HCT116 (cell line): ENCODE results near the gene GALNT7. TPM values are rescaled to one million over a fixed set of nuclear protein-coding genes. Genes with fewer than 3 reads are reported as not detected.

Source experiments
- ATAC-seq: fragments of 200-7000 bp; cut with Tn5 transposase; 2 replicates; pipeline ENCODE4 v1.9.1; 2020; ENCODE audit warnings: mild to moderate bottlenecking, moderate library complexity
- BruUV-seq: library from RNA; stranded (reverse); fragments of 400-500 nt; replicated peaks from 2 replicates; lab custom pipeline; 2021; lab: Mats Ljungman, UMichigan
- CTCF ChIA-PET: fragments of 300-600 bp; sonication (Branson Sonifier 250); formaldehyde crosslinking; loops from one replicate; lab custom pipeline; 2021; ENCODE audit warnings: antibody characterized with exemption; lab: Charles Lee
- POLR2A ChIA-PET: fragments of 300-600, 350-600 bp; sonication (Branson Sonifier 250); formaldehyde crosslinking; loops from one replicate; lab custom pipeline; 2021; ENCODE audit warnings: antibody characterized with exemption; lab: Charles Lee
- RAD21 ChIA-PET, 2 experiments: fragments of 300-600 bp; sonication (Branson Sonifier 250); formaldehyde crosslinking; loops; one replicate each; lab custom pipeline; 2023; ENCODE audit warnings: low total read pairs in 2 of 2; ENCODE audit not compliant: uncharacterized antibody in 2 of 2, unreplicated experiment in 2 of 2, low non-redundant PET in 1 of 2; lab: Charles Lee
- DNase-seq: peaks from one replicate; pipeline ENCODE4 v3.0.0-alpha.2; 2010; ENCODE audit warnings: low read depth, low spot score
- H2AFZ ChIP-seq: fragments of 200-600 bp; shearing (Covaris generic), sonication (generic); 2 replicates; pipeline ENCODE4 v1.6.1; 2017; ENCODE audit warnings: low read depth, mixed run types, mixed read lengths, antibody characterized with exemption, low read length; ENCODE audit not compliant: poor library complexity, severe bottlenecking
- H3K27ac ChIP-seq: 2 replicates; pipeline ENCODE4 v1.5.1; 2012; ENCODE audit warnings: low read depth, low read length
- H3K27me3 ChIP-seq: fragments of 200-600 bp; sonication (generic); 2 replicates; pipeline ENCODE4 v1.6.1; 2016; ENCODE audit warnings: mixed run types, low read length, mixed read lengths; ENCODE audit not compliant: insufficient read depth
- H3K36me3 ChIP-seq, 2 experiments: fragments of 200-500 bp in 1 of 2; fragments of 200-600 bp in 1 of 2; sonication (Bioruptor generic) in 1 of 2; sonication (generic) in 1 of 2; 2 replicates each; pipeline versions ENCODE4 v1.5.1 to v1.6.1; 2014 to 2016; ENCODE audit warnings: low read length in 2 of 2, inconsistent platforms in 1 of 2, mixed read lengths in 1 of 2, mixed run types in 1 of 2; ENCODE audit not compliant: insufficient read depth in 2 of 2, control insufficient read depth in 1 of 2
- H3K4me1 ChIP-seq, 2 experiments: fragments of 200-600 bp in 1 of 2; sonication (generic) in 1 of 2; 2 replicates each; pipeline versions ENCODE4 v1.5.1 to v1.6.1; 2012 to 2017; ENCODE audit warnings: low read length in 2 of 2, inconsistent platforms in 1 of 2, mild to moderate bottlenecking in 1 of 2, mixed read lengths in 1 of 2, mixed run types in 1 of 2, moderate library complexity in 1 of 2; ENCODE audit not compliant: insufficient read depth in 2 of 2, control insufficient read depth in 1 of 2
- H3K4me2 ChIP-seq: fragments of 200-600 bp; sonication (generic); 2 replicates; pipeline ENCODE4 v1.6.1; 2017; ENCODE audit warnings: mixed run types, low read length, mixed read lengths
- H3K4me3 ChIP-seq, 2 experiments: fragments of 200-600 bp in 1 of 2; sonication (generic) in 1 of 2; replicated peaks in 1 of 2; 2 replicates each; pipeline ENCODE4 v1.5.1; 2011 to 2016; ENCODE audit warnings: low read length in 2 of 2, control low read depth in 1 of 2, low read depth in 1 of 2, mild to moderate bottlenecking in 1 of 2, mixed read lengths in 1 of 2, mixed run types in 1 of 2
- H3K79me2 ChIP-seq: fragments of 200-600 bp; sonication (generic); 2 replicates; pipeline ENCODE4 v1.6.1; 2017; ENCODE audit warnings: mild to moderate bottlenecking, mixed run types, low read length, moderate library complexity, mixed read lengths; ENCODE audit not compliant: insufficient read depth
- H3K9ac ChIP-seq: fragments of 200-600 bp; sonication (generic); 2 replicates; pipeline ENCODE4 v1.6.1; 2016; ENCODE audit warnings: low read length, mixed read lengths
- H3K9me2 ChIP-seq: fragments of 200-600 bp; sonication (generic), shearing (Covaris generic); 2 replicates; pipeline ENCODE4 v1.6.1; 2017; ENCODE audit warnings: mixed run types, mild to moderate bottlenecking, moderate library complexity; ENCODE audit not compliant: insufficient read depth
- H3K9me3 ChIP-seq, 2 experiments: fragments of 200-500 bp in 1 of 2; fragments of 200-600 bp in 1 of 2; sonication (Bioruptor generic) in 1 of 2; sonication (generic) in 1 of 2; 2 replicates each; pipeline ENCODE4 v1.6.1; 2014 to 2017; ENCODE audit warnings: low read length in 2 of 2, mixed read lengths in 2 of 2, inconsistent platforms in 1 of 2, low read depth in 1 of 2, mild to moderate bottlenecking in 1 of 2, mixed run types in 1 of 2, moderate library complexity in 1 of 2; ENCODE audit not compliant: control insufficient read depth in 1 of 2, insufficient read depth in 1 of 2
- H4K20me1 ChIP-seq: fragments of 200-600 bp; sonication (generic), shearing (Covaris generic); 2 replicates; pipeline ENCODE4 v1.6.1; 2017; ENCODE audit warnings: mixed run types, mild to moderate bottlenecking, moderate library complexity; ENCODE audit not compliant: insufficient read depth
- ATF3 ChIP-seq: IDR thresholded peaks from 2 replicates; pipeline ENCODE4 v1.6.1; 2012
- CBX3 ChIP-seq: IDR thresholded peaks from 2 replicates; pipeline ENCODE4 v1.6.1; 2012; ENCODE audit warnings: low read depth
- CEBPB ChIP-seq: IDR thresholded peaks from 2 replicates; pipeline ENCODE4 v1.6.1; 2012; ENCODE audit warnings: low read depth
- EGR1 ChIP-seq: IDR thresholded peaks from 2 replicates; pipeline ENCODE4 v1.6.1; 2012; ENCODE audit warnings: low read depth
- JUND ChIP-seq: IDR thresholded peaks from 2 replicates; pipeline ENCODE4 v1.6.1; 2012
- POLR2A ChIP-seq: IDR thresholded peaks from 2 replicates; pipeline ENCODE4 v1.7.0; 2011; ENCODE audit warnings: borderline replicate concordance; ENCODE audit not compliant: insufficient read depth, insufficient read length; ENCODE audit errors: extremely low read depth
- POLR2AphosphoS5 ChIP-seq: IDR thresholded peaks from 2 replicates; pipeline ENCODE4 v1.6.1; 2011; ENCODE audit warnings: mild to moderate bottlenecking, low read depth, low read length, moderate library complexity
- SIN3A ChIP-seq: IDR thresholded peaks from 2 replicates; pipeline ENCODE4 v1.6.1; 2012; ENCODE audit warnings: low read depth
- SP1 ChIP-seq: IDR thresholded peaks from 2 replicates; pipeline ENCODE4 v1.6.1; 2012; ENCODE audit warnings: low read depth
- TCF7L2 ChIP-seq: IDR thresholded peaks from 2 replicates; pipeline ENCODE4 v1.7.0; 2011; ENCODE audit warnings: borderline replicate concordance, inconsistent platforms; ENCODE audit not compliant: insufficient read depth, insufficient read length; ENCODE audit errors: extremely low read depth
- YY1 ChIP-seq: IDR thresholded peaks from 2 replicates; pipeline ENCODE4 v1.6.1; 2011; ENCODE audit warnings: low read length, low read depth, moderate library complexity, mild to moderate bottlenecking; ENCODE audit not compliant: insufficient replicate concordance; ENCODE audit errors: extremely low read depth
- ZNF274 ChIP-seq: fragments of 200-500 bp; sonication (Bioruptor generic); IDR thresholded peaks from 2 replicates; pipeline ENCODE4 v1.6.1; 2014; ENCODE audit warnings: mild to moderate bottlenecking, low read depth, low read length, inconsistent platforms
- intact Hi-C: fragments of 100-400 bp; cut with micrococcal nuclease; formaldehyde crosslinking; loops from 2 replicates; pipeline ENCODE4 v1.10.0; 2022
- total RNA-seq: library from RNA; stranded (reverse); gene quantifications from one replicate; pipeline ENCODE4 v1.2.1, GENCODE V29; 2021; ENCODE audit not compliant: unreplicated experiment
- TF ChIP-seq, protein P1 (sequence below): IDR thresholded peaks from 2 replicates; pipeline ENCODE4 v1.6.1; 2012

GALNT7 gene
- total RNA-seq, 1 experiment from 2014 or later = 21.3 TPM

DNA sequence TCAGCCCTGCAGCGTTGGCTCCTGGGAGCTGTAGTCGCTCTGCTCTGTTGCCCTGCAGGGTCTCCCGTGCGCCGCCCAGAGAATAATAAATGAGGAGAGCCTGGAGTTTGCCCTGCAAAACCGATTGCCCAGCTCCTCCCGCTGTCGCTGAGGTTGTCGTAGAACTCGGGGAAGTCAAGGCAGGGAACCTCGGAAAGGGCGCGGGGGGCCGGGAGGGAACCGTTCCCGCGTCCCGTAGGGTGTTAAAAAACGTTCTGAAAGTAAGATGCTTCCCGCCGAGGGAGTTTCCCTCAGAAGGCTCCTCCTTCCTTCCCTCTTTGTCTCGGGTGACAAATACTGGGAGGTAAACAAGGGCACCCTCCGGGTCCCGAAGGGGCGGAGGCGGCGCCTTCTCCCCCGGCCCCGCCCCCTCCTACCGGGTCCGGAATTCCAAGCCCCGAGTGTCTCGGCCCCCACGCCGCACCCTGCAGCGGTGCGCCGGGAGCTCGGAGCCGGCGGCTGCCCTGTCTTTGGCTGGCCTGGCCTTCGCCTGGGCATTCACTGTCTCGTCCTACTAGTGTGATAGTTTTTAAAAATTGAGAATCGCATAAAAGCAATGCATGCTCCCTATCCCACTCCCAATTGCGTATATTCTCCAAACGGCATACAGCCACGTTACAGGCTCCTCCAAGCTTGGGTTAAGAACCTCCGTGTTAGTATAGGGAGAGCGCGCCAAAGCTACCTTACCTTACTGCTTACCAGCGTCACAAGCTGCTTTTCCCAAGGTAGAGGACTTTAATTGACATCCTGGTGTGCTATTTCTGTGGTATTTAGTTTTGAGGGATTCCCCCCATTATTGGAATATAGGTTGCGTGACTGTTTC is 166.5 kb downstream of the GALNT7 start:
- ATAC-seq (peak; percentile 73), DNase-seq (peak; percentile 79)
- Histone ChIP-seq H3K27me3 (no peaks in the 10 kb centered on the region), H3K4me2 (peak overlapping the region; percentile 92), H3K79me2 (peaks cover 38% of the 10 kb centered on the region), H3K4me1 (peaks cover 10 to 26% of the 10 kb centered on the region in 2 experiments; a peak in 3 of 4 replicates), H4K20me1 (no peaks in the 10 kb centered on the region), H3K27ac (peak overlapping the region; percentile 87), H3K9me2 (no peaks in the 10 kb centered on the region), H3K9me3 (no peaks in the 10 kb centered on the region), H2AFZ (peak overlapping the region; percentile 58), H3K36me3 (peaks cover 4 to 25% of the 10 kb centered on the region in 2 experiments; a peak in 3 of 4 replicates), H3K9ac (peak overlapping the region; percentile 100), H3K4me3 (peak overlapping the region; percentile 93 to 95)
- CTCF ChIA-PET = interaction anchor here (1.0 to 1.4 kb wide), 4 partner anchors 17 to 85 kb away, joined by 3 to 5 read pairs (median 3); no protein-coding TSS in a partner anchor
- TSS peak; percentile 70 for BruUV-seq
- RAD21 ChIA-PET = interaction anchor here (1.0 to 1.2 kb wide), 2 partner anchors 34 to 35 kb away, joined by 3 read pairs; partner anchors contain the start of gene SAP30 (in 1 of the 2)
- TF ChIP-seq CBX3 (peak; percentile 73), ZNF274 (no peak), SIN3A (peak; percentile 90), YY1 (no peak), POLR2A (peak; percentile 93), ATF3 (no peak), SP1 (0 out of 2 replicates have a peak, but pooled peaks have one; percentile 33), CEBPB (no peak; the same call in 1 of the 2 replicates), EGR1 (peak; percentile 75), POLR2AphosphoS5 (peak; percentile 92), JUND (peak; percentile 20; the same call in 1 of the 2 replicates), TCF7L2 (peak; percentile 16)
- TF ChIP-seq, protein P1, sequence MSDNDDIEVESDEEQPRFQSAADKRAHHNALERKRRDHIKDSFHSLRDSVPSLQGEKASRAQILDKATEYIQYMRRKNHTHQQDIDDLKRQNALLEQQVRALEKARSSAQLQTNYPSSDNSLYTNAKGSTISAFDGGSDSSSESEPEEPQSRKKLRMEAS = peak; percentile 73
- POLR2A ChIA-PET = interaction anchor here (0.7 to 4.9 kb wide), 10 partner anchors 9 to 337 kb away, joined by 3 to 54 read pairs (median 4); partner anchors contain the start of gene SAP30
- intact Hi-C loops = loop anchor here (2.0 kb wide), 1 partner anchor 36 kb away; the partner anchor contains the start of gene SAP30
